Smooth muscle cell (in vitro differentiated cells): ENCODE results near the gene ZNF521. TPM values are rescaled to one million over a fixed set of nuclear protein-coding genes. Genes with fewer than 3 reads are reported as not detected.

Experiments
- DNase-seq: peaks from one replicate; lab custom pipeline; 2025; ENCODE audit not compliant: unreplicated experiment; lab: John Stamatoyannopoulos, UW
- H2AFZ ChIP-seq: fragments of 200-600 bp; sonication (generic); 2 replicates; pipeline ENCODE4 v1.6.0; 2016; ENCODE audit warnings: antibody characterized with exemption, low read depth, mild to moderate bottlenecking
- H3F3A ChIP-seq: fragments of 200-600 bp; sonication (generic); 2 replicates; pipeline ENCODE4 v1.6.0; 2017; ENCODE audit warnings: antibody characterized with exemption, low read depth
- H3K27ac ChIP-seq: fragments of 200-600 bp; sonication (generic); 2 replicates; pipeline ENCODE4 v1.5.1; 2016; ENCODE audit warnings: low read depth, mild to moderate bottlenecking
- H3K27me3 ChIP-seq: fragments of 200-600 bp; sonication (generic); 2 replicates; pipeline ENCODE4 v1.6.1; 2016; ENCODE audit warnings: low read depth, mild to moderate bottlenecking
- H3K36me3 ChIP-seq: fragments of 200-600 bp; sonication (generic); 2 replicates; pipeline ENCODE4 v1.5.1; 2016; ENCODE audit warnings: low read depth
- H3K4me1 ChIP-seq: fragments of 200-600 bp; sonication (generic); 2 replicates; pipeline ENCODE4 v1.5.1; 2016; ENCODE audit warnings: low read depth
- H3K4me2 ChIP-seq: fragments of 200-600 bp; sonication (generic); 2 replicates; pipeline ENCODE4 v1.6.0; 2016; ENCODE audit warnings: mild to moderate bottlenecking
- H3K4me3 ChIP-seq: fragments of 200-600 bp; sonication (generic); 2 replicates; pipeline ENCODE4 v1.5.1; 2016; ENCODE audit warnings: mild to moderate bottlenecking
- H3K79me2 ChIP-seq: fragments of 200-600 bp; sonication (generic); 2 replicates; pipeline ENCODE4 v1.6.0; 2016; ENCODE audit warnings: low read depth, mild to moderate bottlenecking
- H3K9ac ChIP-seq: fragments of 200-600 bp; sonication (generic); 2 replicates; pipeline ENCODE4 v1.6.0; 2016; ENCODE audit warnings: low read depth
- H3K9me3 ChIP-seq: fragments of 200-600 bp; sonication (generic); replicated peaks from 2 replicates; pipeline ENCODE4 v1.5.1; 2016; ENCODE audit warnings: low read depth
- H4K20me1 ChIP-seq: fragments of 200-600 bp; sonication (generic); 2 replicates; pipeline ENCODE4 v1.6.0; 2016; ENCODE audit warnings: low read depth
- WGBS: methylation state at CpG from one replicate; pipeline ENCODE4 v1.1.7; 2016; ENCODE audit warnings: low lambda C conversion rate; 5-methylcytosine and 5-hydroxymethylcytosine counted together
- polyA plus RNA-seq: library from polyadenylated mRNA; unstranded; fragments of >200 nt; fragmentation: Nextera tagmentation; extraction: Ambion mirVana; gene quantifications from 2 replicates; pipeline ENCODE4 v1.2.1, GENCODE V29; 2016
- total RNA-seq: library from RNA; depleted of rRNA; stranded (reverse); fragments of >200 nt; gene quantifications from 2 replicates; pipeline ENCODE4 v1.2.3, GENCODE V29; 2014
- TF ChIP-seq, protein P1 (sequence below): fragments of 200-600 bp; sonication (generic); IDR thresholded peaks from 2 replicates; pipeline ENCODE4 v1.5.1; 2017; ENCODE audit warnings: borderline replicate concordance, mild to moderate bottlenecking, antibody characterized with exemption; ENCODE audit not compliant: insufficient read depth, poor library complexity, severe bottlenecking

Gene ZNF521
- total and polyA plus RNA-seq, 2 experiments from 2014 or later = 19.9 to 36.4 TPM

DNA sequence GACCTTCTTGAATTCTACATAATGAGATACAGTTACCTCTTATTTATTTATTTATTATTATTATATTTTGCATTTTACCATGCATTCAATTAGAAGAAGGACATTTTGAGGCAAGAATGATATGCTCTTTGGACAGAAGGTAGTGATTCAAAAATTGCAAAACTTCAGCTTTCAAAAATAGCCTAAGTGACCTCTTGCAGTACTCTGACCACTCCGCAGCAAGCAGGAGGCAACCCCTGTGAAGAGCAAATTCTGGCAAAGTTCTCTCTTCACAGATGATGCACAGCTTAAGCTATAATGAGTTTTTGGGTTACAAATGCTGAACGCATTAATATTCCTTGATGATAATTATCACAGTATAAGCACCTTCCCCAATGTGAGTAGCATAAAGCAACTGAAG is 170.0 kb downstream of the ZNF521 start:
- Histone ChIP-seq H3K36me3 (no peaks in the 10 kb centered on the region), H3K4me1 (peaks cover 15% of the 10 kb centered on the region), H3K4me2 (no peak overlapping the region), H3K4me3 (no peak overlapping the region), H3K27me3 (no peaks in the 10 kb centered on the region), H2AFZ (no peak overlapping the region), H3F3A (no peaks in the 10 kb centered on the region), H3K9ac (no peak overlapping the region), H3K9me3 (no peaks in the 10 kb centered on the region), H3K79me2 (peaks cover 6% of the 10 kb centered on the region), H3K27ac (no peak overlapping the region), H4K20me1 (peaks cover 73% of the 10 kb centered on the region)
- 92% methylated on average over 2 of the region's 2 CpGs for WGBS
- TF ChIP-seq, protein P1, sequence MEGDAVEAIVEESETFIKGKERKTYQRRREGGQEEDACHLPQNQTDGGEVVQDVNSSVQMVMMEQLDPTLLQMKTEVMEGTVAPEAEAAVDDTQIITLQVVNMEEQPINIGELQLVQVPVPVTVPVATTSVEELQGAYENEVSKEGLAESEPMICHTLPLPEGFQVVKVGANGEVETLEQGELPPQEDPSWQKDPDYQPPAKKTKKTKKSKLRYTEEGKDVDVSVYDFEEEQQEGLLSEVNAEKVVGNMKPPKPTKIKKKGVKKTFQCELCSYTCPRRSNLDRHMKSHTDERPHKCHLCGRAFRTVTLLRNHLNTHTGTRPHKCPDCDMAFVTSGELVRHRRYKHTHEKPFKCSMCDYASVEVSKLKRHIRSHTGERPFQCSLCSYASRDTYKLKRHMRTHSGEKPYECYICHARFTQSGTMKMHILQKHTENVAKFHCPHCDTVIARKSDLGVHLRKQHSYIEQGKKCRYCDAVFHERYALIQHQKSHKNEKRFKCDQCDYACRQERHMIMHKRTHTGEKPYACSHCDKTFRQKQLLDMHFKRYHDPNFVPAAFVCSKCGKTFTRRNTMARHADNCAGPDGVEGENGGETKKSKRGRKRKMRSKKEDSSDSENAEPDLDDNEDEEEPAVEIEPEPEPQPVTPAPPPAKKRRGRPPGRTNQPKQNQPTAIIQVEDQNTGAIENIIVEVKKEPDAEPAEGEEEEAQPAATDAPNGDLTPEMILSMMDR = no peak
- no peak for DNase-seq

DNA sequence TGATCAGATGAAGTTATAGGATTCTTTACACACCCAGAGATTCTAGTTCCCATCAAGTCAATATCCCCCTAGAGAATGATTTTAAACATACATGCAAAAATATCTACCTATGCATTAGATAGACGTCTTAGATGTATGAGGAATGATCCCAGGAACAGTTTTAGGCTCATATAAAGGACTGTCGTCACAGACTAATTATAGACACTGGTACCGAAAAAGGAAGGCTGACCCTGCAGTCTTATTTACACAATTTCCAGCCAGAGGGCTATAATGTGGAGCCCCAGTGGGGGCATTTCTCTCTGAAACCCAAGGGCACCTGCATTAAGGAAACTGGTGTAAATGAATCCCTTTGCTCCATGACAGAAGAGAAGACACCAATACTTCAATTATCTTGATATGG is 170.4 kb downstream of the ZNF521 start:
- no peak overlapping the region for H3K4me2 ChIP-seq
- no peaks in the 10 kb centered on the region for H3F3A ChIP-seq
- H3K36me3 ChIP-seq = no peaks in the 10 kb centered on the region
- H3K9ac ChIP-seq = no peak overlapping the region
- 87% methylated on average over 3 of the region's 3 CpGs for WGBS
- no peak overlapping the region for H3K4me3 ChIP-seq
- H3K9me3 ChIP-seq = no peaks in the 10 kb centered on the region
- H3K4me1 ChIP-seq = peaks cover 15% of the 10 kb centered on the region
- H4K20me1 ChIP-seq = peaks cover 74% of the 10 kb centered on the region
- TF ChIP-seq, protein P1 = no peak
- H3K27ac ChIP-seq = no peak overlapping the region
- no peak overlapping the region for H2AFZ ChIP-seq
- H3K27me3 ChIP-seq = no peaks in the 10 kb centered on the region
- no peak for DNase-seq
- H3K79me2 ChIP-seq = peaks cover 7% of the 10 kb centered on the region

DNA sequence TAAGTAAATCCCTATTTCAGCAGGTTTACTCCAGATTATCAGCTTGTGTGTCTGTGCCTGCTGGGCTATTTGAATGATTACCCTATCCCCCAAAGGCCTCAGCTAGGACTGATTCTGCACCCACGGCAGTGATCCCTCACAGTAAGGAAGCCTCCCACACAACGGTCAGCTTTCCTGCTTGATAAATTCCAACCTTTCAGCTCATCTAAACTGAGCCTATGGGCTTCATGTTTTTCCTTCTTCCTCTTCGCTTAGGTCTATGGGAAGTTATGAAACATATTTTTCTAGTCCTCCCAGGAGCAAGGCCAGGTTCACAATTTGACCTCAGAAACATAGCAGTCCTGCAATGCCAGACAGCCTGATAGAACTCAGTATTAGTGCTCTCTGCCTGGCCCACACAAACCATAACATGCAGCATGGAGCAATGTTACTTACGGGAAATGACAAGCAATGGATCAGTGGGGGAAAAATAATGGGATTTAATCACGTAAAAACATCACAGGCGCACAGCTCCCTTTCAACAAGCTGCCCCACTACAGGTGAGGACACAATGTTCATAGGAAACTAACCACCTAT is 170.9 kb downstream of the ZNF521 start:
- H3K27me3 ChIP-seq = no peaks in the 10 kb centered on the region
- no peak overlapping the region for H3K4me2 ChIP-seq
- H3K4me1 ChIP-seq = peaks cover 15% of the 10 kb centered on the region
- no peaks in the 10 kb centered on the region for H3K36me3 ChIP-seq
- H3K27ac ChIP-seq = no peak overlapping the region
- H3K9ac ChIP-seq = no peak overlapping the region
- peaks cover 75% of the 10 kb centered on the region for H4K20me1 ChIP-seq
- TF ChIP-seq, protein P1 = no peak
- DNase-seq = no peak
- WGBS = 66% methylated on average over 6 of the region's 6 CpGs
- peaks cover 7% of the 10 kb centered on the region for H3K79me2 ChIP-seq
- H3F3A ChIP-seq = no peaks in the 10 kb centered on the region
- no peak overlapping the region for H2AFZ ChIP-seq
- H3K4me3 ChIP-seq = no peak overlapping the region
- H3K9me3 ChIP-seq = no peaks in the 10 kb centered on the region

DNA sequence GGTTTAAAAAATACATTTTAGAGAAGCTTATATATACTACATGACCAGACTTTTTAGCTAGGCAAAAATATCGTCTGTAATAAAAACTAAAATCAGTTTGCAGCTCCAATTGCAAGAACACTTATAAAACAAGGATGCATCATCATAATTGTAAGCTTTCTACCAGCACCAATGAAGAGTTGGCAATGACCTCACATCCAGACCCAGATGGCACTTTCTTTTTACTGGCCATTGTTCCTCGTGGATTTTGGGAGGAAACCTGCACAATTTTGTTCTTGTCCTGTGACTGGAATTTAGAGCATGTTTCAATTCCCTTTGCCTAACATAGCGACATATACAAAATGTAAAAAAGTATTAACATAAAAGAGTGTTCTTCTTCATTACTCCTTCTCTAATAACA is 174.3 kb downstream of the ZNF521 start:
- no peak overlapping the region for H3K4me2 ChIP-seq
- H3K36me3 ChIP-seq = no peaks in the 10 kb centered on the region
- H3K27ac ChIP-seq = no peak overlapping the region
- peaks cover 3% of the 10 kb centered on the region for H3K79me2 ChIP-seq
- peaks cover 72% of the 10 kb centered on the region for H4K20me1 ChIP-seq
- H3F3A ChIP-seq = no peaks in the 10 kb centered on the region
- DNase-seq = no peak
- H3K4me1 ChIP-seq = peaks cover 15% of the 10 kb centered on the region
- no peak overlapping the region for H3K9ac ChIP-seq
- H3K27me3 ChIP-seq = no peaks in the 10 kb centered on the region
- no peak overlapping the region for H3K4me3 ChIP-seq
- no peaks in the 10 kb centered on the region for H3K9me3 ChIP-seq
- no peak overlapping the region for H2AFZ ChIP-seq
- WGBS = 89% methylated on average over 3 of the region's 3 CpGs
- TF ChIP-seq, protein P1 = no peak
